Peyer's patch (tissue), 4 donors: ENCODE data around the gene SLC2A4RG. TPM values are rescaled to one million over a fixed set of nuclear protein-coding genes. Genes with fewer than 3 reads are reported as not detected.
A peak's percentile ranks its signal among the peaks of the same experiment; 100 is the strongest.

Experiments
- DNase-seq, 3 donors: peaks; one replicate each; pipeline ENCODE4 v3.0.0-alpha.2; 2017 to 2019
- H3K27ac ChIP-seq, 4 donors: fragments of 200-600 bp; sonication (generic); one replicate each; pipeline ENCODE4 v1.5.1; 2016 to 2019
- H3K27me3 ChIP-seq, 2 donors: fragments of 200-600 bp; sonication (generic); one replicate each; pipeline ENCODE4 v1.5.1; 2019
- H3K36me3 ChIP-seq, 3 donors: fragments of 200-600 bp; sonication (generic); one replicate each; pipeline ENCODE4 v1.5.1; 2016 to 2019
- H3K4me1 ChIP-seq, 4 donors: fragments of 200-600 bp; sonication (generic); one replicate each; pipeline ENCODE4 v1.5.1; 2016 to 2019
- H3K4me3 ChIP-seq, 4 donors: fragments of 200-600 bp; sonication (generic); 1 replicate in 3 of 4; 2 replicates in 1 of 4; pipeline ENCODE4 v1.5.1; 2016 to 2019; ENCODE audit warnings: mild to moderate bottlenecking in 1 of 4
- H3K9me3 ChIP-seq, 4 donors: fragments of 200-600 bp; sonication (generic); one replicate each; pipeline ENCODE4 v1.5.1; 2016 to 2019; ENCODE audit warnings: mild to moderate bottlenecking in 1 of 4
- POLR2A ChIP-seq, 2 donors: fragments of 450-650 bp; IDR thresholded peaks; one replicate each; pipeline ENCODE4 v1.5.1; 2017; ENCODE audit warnings: antibody characterized with exemption in 2 of 2, mild to moderate bottlenecking in 2 of 2, moderate library complexity in 2 of 2
- total RNA-seq, 4 donors: library from RNA; depleted of rRNA; stranded (reverse); fragments of >200 nt; gene quantifications; one replicate each; pipeline ENCODE4 v1.1.0, GENCODE V29; 2016
- TF ChIP-seq, protein P1 (sequence below), 6 experiments: fragments of 450-650 bp in 4 of 6; fragments of 200-600 bp in 2 of 6; sonication (generic) in 1 of 6; IDR thresholded peaks; one replicate each; pipeline ENCODE4 v1.5.1; 2017 to 2019; ENCODE audit warnings: antibody characterized with exemption in 6 of 6, mild to moderate bottlenecking in 3 of 6, moderate library complexity in 1 of 6

Gene SLC2A4RG
- total RNA-seq, 4 donors from 2014 or later: 34.2 to 54.5 (median 40.4) TPM

DNA sequence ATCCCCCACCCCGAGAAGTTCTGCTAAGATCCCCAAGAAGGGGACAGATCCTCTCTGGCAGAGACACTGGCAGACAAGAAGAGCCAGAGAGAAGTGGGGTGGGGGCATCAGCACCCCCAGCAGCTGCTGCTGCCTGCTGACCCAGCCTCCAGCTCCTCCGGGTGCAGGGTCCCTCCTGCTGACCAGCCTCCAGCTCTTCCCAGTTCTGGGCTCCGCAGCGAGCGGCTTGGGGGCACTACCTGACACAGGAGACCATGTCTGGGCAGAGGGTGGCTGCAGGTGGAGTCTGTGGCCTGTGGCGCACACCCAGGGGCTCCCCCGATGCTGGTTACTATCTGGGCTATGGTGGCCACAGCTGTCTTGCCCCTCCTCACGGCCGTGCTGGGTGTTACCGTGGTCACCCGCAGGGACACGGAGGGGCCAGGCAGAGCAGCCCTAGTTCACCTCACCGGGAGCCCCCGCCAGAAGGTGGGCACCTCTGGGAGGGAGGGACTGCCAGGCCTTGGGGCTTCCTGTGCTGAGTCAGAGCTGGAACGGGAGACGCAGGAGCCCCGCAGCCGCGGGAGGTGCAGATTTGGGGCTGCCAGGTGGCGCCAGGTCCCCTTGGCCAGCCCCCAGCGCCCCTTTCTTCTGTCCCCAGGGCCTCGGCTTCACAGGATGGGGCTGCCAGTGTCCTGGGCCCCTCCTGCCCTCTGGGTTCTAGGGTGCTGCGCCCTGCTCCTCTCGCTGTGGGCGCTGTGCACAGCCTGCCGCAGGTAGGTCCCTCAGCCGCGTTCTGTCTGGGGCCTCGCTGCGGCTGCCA, 2.5 kb upstream of the SLC2A4RG start:
- peak overlapping the region; percentile 62 to 88 (median 68) for H3K27ac ChIP-seq
- DNase-seq: peak; percentile 61 to 73 (median 69)
- H3K4me1 ChIP-seq: peaks cover 0 to 53% (median 35%) of the 10 kb centered on the region in 4 donors
- peak overlapping the region; percentile 43 to 74 (median 58) for H3K4me3 ChIP-seq
- no peak for TF ChIP-seq POLR2A (IDR thresholded peaks at IDR 0.05)
- TF ChIP-seq, protein P1, sequence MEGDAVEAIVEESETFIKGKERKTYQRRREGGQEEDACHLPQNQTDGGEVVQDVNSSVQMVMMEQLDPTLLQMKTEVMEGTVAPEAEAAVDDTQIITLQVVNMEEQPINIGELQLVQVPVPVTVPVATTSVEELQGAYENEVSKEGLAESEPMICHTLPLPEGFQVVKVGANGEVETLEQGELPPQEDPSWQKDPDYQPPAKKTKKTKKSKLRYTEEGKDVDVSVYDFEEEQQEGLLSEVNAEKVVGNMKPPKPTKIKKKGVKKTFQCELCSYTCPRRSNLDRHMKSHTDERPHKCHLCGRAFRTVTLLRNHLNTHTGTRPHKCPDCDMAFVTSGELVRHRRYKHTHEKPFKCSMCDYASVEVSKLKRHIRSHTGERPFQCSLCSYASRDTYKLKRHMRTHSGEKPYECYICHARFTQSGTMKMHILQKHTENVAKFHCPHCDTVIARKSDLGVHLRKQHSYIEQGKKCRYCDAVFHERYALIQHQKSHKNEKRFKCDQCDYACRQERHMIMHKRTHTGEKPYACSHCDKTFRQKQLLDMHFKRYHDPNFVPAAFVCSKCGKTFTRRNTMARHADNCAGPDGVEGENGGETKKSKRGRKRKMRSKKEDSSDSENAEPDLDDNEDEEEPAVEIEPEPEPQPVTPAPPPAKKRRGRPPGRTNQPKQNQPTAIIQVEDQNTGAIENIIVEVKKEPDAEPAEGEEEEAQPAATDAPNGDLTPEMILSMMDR (IDR thresholded peaks at IDR 0.05): peak in 1 of 6 experiments; percentile 6
- H3K27me3 ChIP-seq: no peaks in the 10 kb centered on the region
- H3K9me3 ChIP-seq: no peaks in the 10 kb centered on the region
- H3K36me3 ChIP-seq: peaks cover 0 to 39% (median 0%) of the 10 kb centered on the region in 3 donors

DNA sequence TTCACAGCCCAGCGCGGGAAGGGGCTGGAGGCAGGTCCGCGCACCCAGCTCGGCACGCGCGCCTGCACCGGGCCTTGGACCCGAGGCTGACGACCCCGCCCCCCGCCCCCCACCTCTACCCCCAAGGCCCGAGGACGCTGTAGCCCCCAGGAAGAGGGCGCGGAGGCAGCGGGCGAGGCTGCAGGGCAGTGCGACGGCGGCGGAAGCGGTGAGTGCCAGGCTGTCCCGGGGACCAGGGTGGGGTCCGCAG, 2.0 kb upstream of the SLC2A4RG start:
- TF ChIP-seq, protein P1 (IDR thresholded peaks at IDR 0.05): no peak
- TF ChIP-seq POLR2A (IDR thresholded peaks at IDR 0.05): no peak
- Histone ChIP-seq H3K9me3 (no peaks in the 10 kb centered on the region), H3K27me3 (no peaks in the 10 kb centered on the region), H3K4me3 (peak overlapping the region; percentile 43 to 74 (median 58)), H3K4me1 (peaks cover 0 to 53% (median 35%) of the 10 kb centered on the region in 4 donors), H3K36me3 (peaks cover 0 to 44% (median 0%) of the 10 kb centered on the region in 3 donors), H3K27ac (peak overlapping the region; percentile 62 to 88 (median 68))
- no peak for DNase-seq

DNA sequence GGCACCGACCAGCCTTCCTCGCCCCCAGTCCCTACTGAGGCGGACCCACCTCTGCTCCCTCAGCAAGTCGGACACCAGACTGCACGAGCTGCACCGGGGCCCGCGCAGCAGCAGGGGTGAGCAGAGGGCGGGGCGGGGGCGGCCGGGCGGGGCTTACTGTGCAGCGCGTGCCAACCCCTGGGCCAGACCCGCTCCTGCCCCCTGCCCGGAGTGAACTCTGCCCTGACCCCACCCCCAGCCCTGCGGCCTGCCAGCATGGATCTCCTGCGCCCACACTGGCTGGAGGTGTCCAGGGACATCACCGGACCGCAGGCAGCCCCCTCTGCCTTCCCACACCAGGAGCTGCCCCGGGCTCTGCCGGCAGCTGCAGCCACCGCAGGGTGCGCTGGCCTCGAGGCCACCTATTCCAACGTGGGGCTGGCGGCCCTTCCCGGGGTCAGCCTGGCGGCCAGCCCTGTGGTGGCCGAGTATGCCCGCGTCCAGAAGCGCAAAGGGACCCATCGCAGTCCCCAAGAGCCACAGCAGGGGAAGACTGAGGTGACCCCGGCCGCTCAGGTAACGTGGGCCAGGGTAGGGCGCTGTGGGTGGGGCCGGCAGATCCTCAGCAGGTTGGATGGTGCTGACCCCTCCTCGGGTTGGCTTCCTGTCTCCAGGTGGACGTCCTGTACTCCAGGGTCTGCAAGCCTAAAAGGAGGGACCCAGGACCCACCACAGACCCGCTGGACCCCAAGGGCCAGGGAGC, 1.5 kb upstream of the SLC2A4RG start:
- Histone ChIP-seq H3K4me1 (peaks cover 0 to 53% (median 35%) of the 10 kb centered on the region in 4 donors), H3K4me3 (peak overlapping the region; percentile 43 to 74 (median 58)), H3K27ac (peak overlapping the region; percentile 62 to 88 (median 68)), H3K36me3 (peaks cover 0 to 47% (median 0%) of the 10 kb centered on the region in 3 donors), H3K9me3 (no peaks in the 10 kb centered on the region), H3K27me3 (no peaks in the 10 kb centered on the region)
- no peak for TF ChIP-seq POLR2A (IDR thresholded peaks at IDR 0.05)
- TF ChIP-seq, protein P1 (IDR thresholded peaks at IDR 0.05): no peak
- DNase-seq: peak; percentile 56 to 82 (median 66)

DNA sequence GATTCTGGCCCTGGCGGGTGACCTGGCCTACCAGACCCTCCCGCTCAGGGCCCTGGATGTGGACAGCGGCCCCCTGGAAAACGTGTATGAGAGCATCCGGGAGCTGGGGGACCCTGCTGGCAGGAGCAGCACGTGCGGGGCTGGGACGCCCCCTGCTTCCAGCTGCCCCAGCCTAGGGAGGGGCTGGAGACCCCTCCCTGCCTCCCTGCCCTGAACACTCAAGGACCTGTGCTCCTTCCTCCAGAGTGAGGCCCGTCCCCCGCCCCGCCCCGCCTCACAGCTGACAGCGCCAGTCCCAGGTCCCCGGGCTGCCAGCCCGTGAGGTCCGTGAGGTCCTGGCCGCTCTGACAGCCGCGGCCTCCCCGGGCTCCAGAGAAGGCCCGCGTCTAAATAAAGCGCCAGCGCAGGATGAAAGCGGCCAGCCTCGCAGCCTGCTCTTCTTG, 868 bp upstream of the SLC2A4RG start:
- peaks cover 0 to 46% (median 0%) of the 10 kb centered on the region in 3 donors for H3K36me3 ChIP-seq
- TF ChIP-seq POLR2A (IDR thresholded peaks at IDR 0.05): no peak
- TF ChIP-seq, protein P1 (IDR thresholded peaks at IDR 0.05): no peak
- H3K4me1 ChIP-seq: peaks cover 0 to 53% (median 35%) of the 10 kb centered on the region in 4 donors

DNA sequence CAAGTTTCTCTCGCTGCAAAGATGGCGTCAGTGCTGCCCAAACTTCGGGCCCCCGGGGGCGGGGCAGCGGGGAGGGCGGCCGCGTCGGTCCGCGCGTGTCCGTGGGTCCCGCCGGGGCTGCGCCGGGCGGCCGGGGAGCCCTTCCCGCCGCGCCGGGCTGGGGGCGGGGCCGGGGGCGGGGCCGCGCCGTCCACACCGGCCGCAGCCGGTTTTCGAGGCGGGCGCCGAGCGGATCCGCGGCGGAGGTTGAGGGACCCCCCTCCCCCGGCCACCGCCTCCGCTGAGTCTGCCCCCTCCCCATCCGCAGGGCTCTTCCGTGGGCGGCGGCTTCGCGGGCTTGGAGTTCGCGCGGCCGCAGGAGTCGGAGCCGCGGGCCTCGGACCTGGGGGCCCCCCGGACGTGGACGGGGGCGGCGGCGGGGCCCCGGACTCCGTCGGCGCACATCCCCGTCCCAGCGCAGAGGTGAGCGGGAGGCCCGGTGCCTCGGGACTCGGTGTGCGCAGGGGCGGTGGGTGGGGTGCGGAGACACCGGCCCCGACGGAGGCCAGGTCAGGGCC, 572 bp downstream of the SLC2A4RG start:
- H3K4me1 ChIP-seq: peaks cover 0 to 53% (median 35%) of the 10 kb centered on the region in 4 donors
- peak; percentile 42 to 68 (median 67) for DNase-seq

More for the DNA sequence above, 868 bp upstream of the SLC2A4RG start:
- no peaks in the 10 kb centered on the region for H3K9me3 ChIP-seq
- peak overlapping the region; percentile 47 to 74 (median 58) for H3K4me3 ChIP-seq
- peak overlapping the region; percentile 64 to 88 (median 78) for H3K27ac ChIP-seq
- no peaks in the 10 kb centered on the region for H3K27me3 ChIP-seq
- peak; percentile 63 to 83 (median 82) for DNase-seq

More for the DNA sequence above, 572 bp downstream of the SLC2A4RG start:
- no peaks in the 10 kb centered on the region for H3K27me3 ChIP-seq
- peaks cover 0 to 32% (median 0%) of the 10 kb centered on the region in 3 donors for H3K36me3 ChIP-seq
- peak overlapping the region; percentile 52 to 74 (median 66) for H3K4me3 ChIP-seq
- TF ChIP-seq POLR2A (IDR thresholded peaks at IDR 0.05): no peak
- TF ChIP-seq, protein P1 (IDR thresholded peaks at IDR 0.05): no peak
- H3K9me3 ChIP-seq: no peaks in the 10 kb centered on the region
- H3K27ac ChIP-seq: peak overlapping the region; percentile 76 to 86 (median 83)
